SK-N-SH (cell line): ENCODE measurements around the gene ITGB5.
"Not testable (repeated sequence)": the region's sequence is repeated elsewhere in the genome, so short reads cannot be mapped to it uniquely, and the experiment has no call there.

ENCODE experiments used
- EP300 ChIP-seq, 2 experiments: IDR thresholded peaks; 2 replicates each; pipeline versions ENCODE4 v1.4.0 to v1.6.1; 2012; ENCODE audit warnings: borderline replicate concordance in 1 of 2, low read depth in 1 of 2, low read length in 1 of 2
- FOSL2 ChIP-seq: IDR thresholded peaks from 2 replicates; pipeline ENCODE4 v1.4.0; 2012; ENCODE audit warnings: low read depth, mild to moderate bottlenecking, moderate library complexity, borderline replicate concordance
- POLR2AphosphoS5 ChIP-seq: IDR thresholded peaks from 2 replicates; pipeline ENCODE4 v1.6.1; 2012; ENCODE audit warnings: low read depth, low read length
- RAD21 ChIP-seq: IDR thresholded peaks from 2 replicates; pipeline ENCODE4 v1.6.1; 2012; ENCODE audit warnings: mild to moderate bottlenecking, low read length
- RXRA ChIP-seq: IDR thresholded peaks from 2 replicates; pipeline ENCODE4 v1.4.0; 2012; ENCODE audit warnings: low read depth, mild to moderate bottlenecking, borderline replicate concordance
- TF ChIP-seq, protein P1 (sequence below): fragments of 200-600 bp; sonication (generic); IDR thresholded peaks from 2 replicates; pipeline ENCODE4 v1.6.1; 2017; ENCODE audit warnings: antibody characterized with exemption, mild to moderate bottlenecking, moderate library complexity
- TF ChIP-seq, protein P2 (sequence below): IDR thresholded peaks from 2 replicates; pipeline ENCODE4 v1.4.0; 2012; ENCODE audit warnings: low read depth, borderline replicate concordance
- TF ChIP-seq, protein P3 (sequence below): IDR thresholded peaks from 2 replicates; pipeline ENCODE4 v1.4.0; 2012; ENCODE audit warnings: low read depth

DNA sequence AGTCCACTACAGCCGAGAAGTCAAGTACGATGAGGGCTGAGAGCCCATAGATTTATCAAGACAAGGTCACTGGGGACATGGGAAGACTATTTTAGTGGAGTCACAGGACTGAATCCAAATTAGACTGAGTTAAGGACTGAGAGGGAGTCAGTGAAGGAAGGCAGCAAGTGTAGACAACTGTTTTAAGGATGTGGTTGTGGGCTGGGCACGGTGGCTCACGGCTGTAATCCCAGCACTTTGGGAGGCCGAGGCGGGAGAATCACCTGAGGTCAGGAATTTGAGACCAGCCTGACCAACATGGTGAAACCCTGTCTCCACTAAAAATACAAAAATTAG, 104.8 kb downstream of the ITGB5 start:
- TF ChIP-seq, protein P1, sequence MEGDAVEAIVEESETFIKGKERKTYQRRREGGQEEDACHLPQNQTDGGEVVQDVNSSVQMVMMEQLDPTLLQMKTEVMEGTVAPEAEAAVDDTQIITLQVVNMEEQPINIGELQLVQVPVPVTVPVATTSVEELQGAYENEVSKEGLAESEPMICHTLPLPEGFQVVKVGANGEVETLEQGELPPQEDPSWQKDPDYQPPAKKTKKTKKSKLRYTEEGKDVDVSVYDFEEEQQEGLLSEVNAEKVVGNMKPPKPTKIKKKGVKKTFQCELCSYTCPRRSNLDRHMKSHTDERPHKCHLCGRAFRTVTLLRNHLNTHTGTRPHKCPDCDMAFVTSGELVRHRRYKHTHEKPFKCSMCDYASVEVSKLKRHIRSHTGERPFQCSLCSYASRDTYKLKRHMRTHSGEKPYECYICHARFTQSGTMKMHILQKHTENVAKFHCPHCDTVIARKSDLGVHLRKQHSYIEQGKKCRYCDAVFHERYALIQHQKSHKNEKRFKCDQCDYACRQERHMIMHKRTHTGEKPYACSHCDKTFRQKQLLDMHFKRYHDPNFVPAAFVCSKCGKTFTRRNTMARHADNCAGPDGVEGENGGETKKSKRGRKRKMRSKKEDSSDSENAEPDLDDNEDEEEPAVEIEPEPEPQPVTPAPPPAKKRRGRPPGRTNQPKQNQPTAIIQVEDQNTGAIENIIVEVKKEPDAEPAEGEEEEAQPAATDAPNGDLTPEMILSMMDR: not testable (repeated sequence)
- not testable (repeated sequence) for TF ChIP-seq POLR2AphosphoS5; RXRA; EP300 (IDR thresholded peaks at IDR 0.05; ENCODE audit: borderline replicate concordance in 1 of 2, low read depth in 1 of 2, low read length in 1 of 2); FOSL2; RAD21
- TF ChIP-seq, protein P2, sequence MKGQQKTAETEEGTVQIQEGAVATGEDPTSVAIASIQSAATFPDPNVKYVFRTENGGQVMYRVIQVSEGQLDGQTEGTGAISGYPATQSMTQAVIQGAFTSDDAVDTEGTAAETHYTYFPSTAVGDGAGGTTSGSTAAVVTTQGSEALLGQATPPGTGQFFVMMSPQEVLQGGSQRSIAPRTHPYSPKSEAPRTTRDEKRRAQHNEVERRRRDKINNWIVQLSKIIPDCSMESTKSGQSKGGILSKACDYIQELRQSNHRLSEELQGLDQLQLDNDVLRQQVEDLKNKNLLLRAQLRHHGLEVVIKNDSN: not testable (repeated sequence)
- TF ChIP-seq, protein P3, sequence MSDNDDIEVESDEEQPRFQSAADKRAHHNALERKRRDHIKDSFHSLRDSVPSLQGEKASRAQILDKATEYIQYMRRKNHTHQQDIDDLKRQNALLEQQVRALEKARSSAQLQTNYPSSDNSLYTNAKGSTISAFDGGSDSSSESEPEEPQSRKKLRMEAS: not testable (repeated sequence)
